RWPE2 (cell line): Measurements from ENCODE around the gene COLEC12.
"Not testable (repeated sequence)": the region's sequence is repeated elsewhere in the genome, so short reads cannot be mapped to it uniquely, and the experiment has no call there.

Source experiments
- ATAC-seq: fragments of 200-7000 bp; cut with Tn5 transposase; 3 replicates; pipeline ENCODE4 v1.9.1; 2021; ENCODE audit warnings: low read depth
- DNase-seq: peaks from one replicate; pipeline ENCODE4 v3.0.0-alpha.2; 2020; ENCODE audit warnings: low spot score
- H3K27ac ChIP-seq: fragments of 450-650 bp; 2 replicates; pipeline ENCODE4 v1.5.1; 2017; ENCODE audit warnings: mild to moderate bottlenecking; ENCODE audit not compliant: poor library complexity, severe bottlenecking
- H3K27me3 ChIP-seq: fragments of 250-450 bp; sonication (Bioruptor Pico); 2 replicates; pipeline ENCODE4 v1.5.1; 2021; ENCODE audit warnings: mild to moderate bottlenecking, moderate library complexity; ENCODE audit not compliant: insufficient read depth, poor library complexity, severe bottlenecking
- H3K36me3 ChIP-seq: fragments of 250-450 bp; sonication (Bioruptor Pico); 2 replicates; pipeline ENCODE4 v1.5.1; 2020; ENCODE audit warnings: low read depth, mild to moderate bottlenecking, moderate library complexity
- H3K4me1 ChIP-seq: fragments of 250-450 bp; sonication (Bioruptor Pico); 2 replicates; pipeline ENCODE4 v1.5.1; 2021; ENCODE audit warnings: mild to moderate bottlenecking, moderate library complexity; ENCODE audit not compliant: insufficient read depth, poor library complexity, severe bottlenecking
- H3K4me3 ChIP-seq: fragments of 250-450 bp; sonication (Bioruptor Pico); 2 replicates; pipeline ENCODE4 v1.5.1; 2021; ENCODE audit warnings: mild to moderate bottlenecking, moderate library complexity; ENCODE audit not compliant: severe bottlenecking
- H3K9me3 ChIP-seq: fragments of 250-450 bp; sonication (Bioruptor Pico); 2 replicates; pipeline ENCODE4 v1.5.1; 2021; ENCODE audit warnings: mild to moderate bottlenecking, moderate library complexity; ENCODE audit not compliant: severe bottlenecking
- TF ChIP-seq, protein P1 (sequence below): fragments of 450-650 bp; IDR thresholded peaks from one replicate; pipeline ENCODE4 v1.5.1; 2017; ENCODE audit warnings: mild to moderate bottlenecking, moderate library complexity; ENCODE audit not compliant: poor library complexity, severe bottlenecking

Gene COLEC12

DNA sequence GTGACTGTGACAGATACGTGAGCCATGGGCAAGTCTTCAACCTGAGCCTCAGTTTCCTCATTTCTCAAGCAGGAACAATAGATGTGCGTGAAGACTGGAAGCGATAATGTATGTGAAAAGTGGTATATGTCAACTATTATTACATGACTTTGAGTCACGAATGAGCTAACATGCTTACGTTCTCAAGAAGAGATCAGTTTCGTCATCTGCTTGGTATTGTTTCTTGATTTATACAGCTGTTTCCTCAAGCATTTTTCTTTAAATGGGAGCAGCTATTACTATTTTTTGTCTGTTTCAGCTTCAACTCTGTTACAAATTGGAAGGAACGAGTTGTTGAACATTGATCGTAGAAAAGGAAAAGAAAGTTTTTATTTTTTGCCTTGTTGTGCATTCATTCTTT, 184.1 kb downstream of the COLEC12 start:
- Histone ChIP-seq H3K27ac (no peak overlapping the region), H3K36me3 (no peaks in the 10 kb centered on the region), H3K4me3 (no peak overlapping the region), H3K9me3 (no peaks in the 10 kb centered on the region), H3K27me3 (no peaks in the 10 kb centered on the region), H3K4me1 (no peaks in the 10 kb centered on the region)
- TF ChIP-seq, protein P1, sequence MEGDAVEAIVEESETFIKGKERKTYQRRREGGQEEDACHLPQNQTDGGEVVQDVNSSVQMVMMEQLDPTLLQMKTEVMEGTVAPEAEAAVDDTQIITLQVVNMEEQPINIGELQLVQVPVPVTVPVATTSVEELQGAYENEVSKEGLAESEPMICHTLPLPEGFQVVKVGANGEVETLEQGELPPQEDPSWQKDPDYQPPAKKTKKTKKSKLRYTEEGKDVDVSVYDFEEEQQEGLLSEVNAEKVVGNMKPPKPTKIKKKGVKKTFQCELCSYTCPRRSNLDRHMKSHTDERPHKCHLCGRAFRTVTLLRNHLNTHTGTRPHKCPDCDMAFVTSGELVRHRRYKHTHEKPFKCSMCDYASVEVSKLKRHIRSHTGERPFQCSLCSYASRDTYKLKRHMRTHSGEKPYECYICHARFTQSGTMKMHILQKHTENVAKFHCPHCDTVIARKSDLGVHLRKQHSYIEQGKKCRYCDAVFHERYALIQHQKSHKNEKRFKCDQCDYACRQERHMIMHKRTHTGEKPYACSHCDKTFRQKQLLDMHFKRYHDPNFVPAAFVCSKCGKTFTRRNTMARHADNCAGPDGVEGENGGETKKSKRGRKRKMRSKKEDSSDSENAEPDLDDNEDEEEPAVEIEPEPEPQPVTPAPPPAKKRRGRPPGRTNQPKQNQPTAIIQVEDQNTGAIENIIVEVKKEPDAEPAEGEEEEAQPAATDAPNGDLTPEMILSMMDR: no peak
- no peak for DNase-seq
- no peak for ATAC-seq

DNA sequence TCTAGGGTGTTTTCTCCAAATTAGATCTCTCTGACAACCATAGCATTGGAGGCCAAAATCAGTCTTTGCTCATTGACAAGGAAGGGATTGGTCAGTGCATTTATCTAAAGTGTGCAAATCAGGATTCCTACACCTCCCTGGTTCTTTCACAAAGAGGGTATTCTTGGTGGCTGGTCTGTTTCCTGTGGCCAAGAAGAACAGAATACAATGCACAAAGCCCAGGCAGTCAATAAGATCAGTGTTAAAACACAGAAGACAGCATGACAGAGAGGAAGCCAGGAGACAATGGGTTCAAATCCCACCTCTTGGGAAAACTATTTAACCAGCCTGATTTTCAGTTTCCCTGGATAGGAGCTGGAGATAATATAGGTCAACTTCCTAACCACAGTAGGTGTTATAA, 186.6 kb downstream of the COLEC12 start:
- no peak overlapping the region for H3K27ac ChIP-seq
- ATAC-seq (no peak), DNase-seq (no peak)
- no peaks in the 10 kb centered on the region for H3K9me3 ChIP-seq
- H3K4me3 ChIP-seq: no peak overlapping the region
- no peaks in the 10 kb centered on the region for H3K4me1 ChIP-seq
- TF ChIP-seq, protein P1: no peak
- no peaks in the 10 kb centered on the region for H3K36me3 ChIP-seq
- H3K27me3 ChIP-seq: no peaks in the 10 kb centered on the region

DNA sequence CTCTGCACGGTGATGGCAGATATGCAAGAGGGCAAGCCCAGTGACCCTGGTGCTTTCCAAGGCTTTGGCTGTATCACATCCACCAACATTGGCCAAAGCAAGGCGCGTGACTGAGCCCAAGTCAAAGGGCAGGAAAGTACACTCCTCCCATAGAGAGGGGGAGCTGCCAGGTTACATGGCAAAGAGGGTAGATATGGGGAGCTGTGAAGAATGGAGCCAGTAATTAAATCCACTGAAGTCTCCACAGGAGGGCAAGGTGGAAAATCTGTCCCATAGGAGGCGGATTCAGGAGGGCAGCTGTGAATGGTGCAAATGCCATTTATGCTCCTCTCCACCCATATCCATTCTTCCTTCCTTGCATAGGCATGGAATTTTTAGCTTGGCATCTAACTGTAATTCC, 188.1 kb downstream of the COLEC12 start:
- TF ChIP-seq, protein P1: no peak
- Histone ChIP-seq H3K36me3 (no peaks in the 10 kb centered on the region), H3K27ac (no peak overlapping the region), H3K4me3 (no peak overlapping the region), H3K27me3 (no peaks in the 10 kb centered on the region), H3K4me1 (no peaks in the 10 kb centered on the region), H3K9me3 (no peaks in the 10 kb centered on the region)
- no peak for DNase-seq
- no peak for ATAC-seq

DNA sequence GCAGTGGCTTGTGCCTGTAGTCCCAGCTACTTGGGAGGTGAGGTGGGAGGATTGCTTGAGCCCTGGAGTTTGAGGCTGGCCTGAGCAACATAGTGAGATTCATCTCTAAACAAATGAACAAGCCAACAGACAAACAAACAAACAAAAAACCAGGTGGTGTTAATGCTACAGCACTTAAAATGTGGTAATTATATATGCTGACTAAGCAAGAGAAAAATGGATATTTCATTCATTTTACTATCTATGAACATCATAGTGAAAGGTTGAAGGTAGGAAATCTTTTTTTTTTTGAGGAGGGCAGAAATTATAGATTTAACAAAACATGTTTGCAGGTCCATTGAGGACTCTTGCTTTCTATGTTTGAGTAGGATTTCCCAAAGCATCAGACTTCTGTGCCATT, 190.5 kb downstream of the COLEC12 start:
- H3K4me3 ChIP-seq: no peak overlapping the region
- ATAC-seq: no peak
- TF ChIP-seq, protein P1: no peak

DNA sequence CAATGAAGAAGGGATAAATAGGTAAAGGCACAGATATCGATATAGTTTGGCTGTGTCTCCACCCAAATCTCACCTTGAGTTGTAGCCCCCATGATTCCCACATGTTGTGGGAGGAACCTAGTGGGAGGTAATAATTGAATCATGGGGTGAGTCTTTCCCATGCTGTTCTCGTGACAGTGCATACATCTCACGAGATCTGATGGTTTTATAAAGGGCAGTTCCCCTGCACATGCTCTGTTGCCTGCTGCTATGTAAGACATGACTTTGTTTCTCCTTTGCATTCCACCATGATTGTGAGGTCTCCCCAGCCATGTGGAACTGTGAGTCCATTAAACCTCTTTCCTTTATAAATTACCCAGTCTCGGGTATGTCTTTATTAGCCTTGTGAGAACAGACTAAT, 192.4 kb downstream of the COLEC12 start:
- H3K27ac ChIP-seq, H3K4me1 ChIP-seq, H3K27me3 ChIP-seq, DNase-seq, ATAC-seq, H3K4me3 ChIP-seq, H3K36me3 ChIP-seq, H3K9me3 ChIP-seq: not testable (repeated sequence)

More for the DNA sequence above, 190.5 kb downstream of the COLEC12 start:
- Histone ChIP-seq H3K27ac (no peak overlapping the region), H3K36me3 (no peaks in the 10 kb centered on the region), H3K4me1 (no peaks in the 10 kb centered on the region), H3K27me3 (no peaks in the 10 kb centered on the region), H3K9me3 (no peaks in the 10 kb centered on the region)
- no peak for DNase-seq
